IMR-90 (cell line): Measurements from ENCODE around the gene IL34. TPM values are rescaled to one million over a fixed set of nuclear protein-coding genes. Genes with fewer than 3 reads are reported as not detected.

ENCODE experiments used
- ATAC-seq: fragments of 200-7000 bp; cut with Tn5 transposase; 2 replicates; pipeline ENCODE4 v1.9.1; 2020; ENCODE audit warnings: low read depth, mild to moderate bottlenecking, moderate library complexity
- BruUV-seq: library from RNA; stranded (reverse); fragments of 400-500 nt; replicated peaks from 2 replicates; lab custom pipeline; 2021; lab: Mats Ljungman, UMichigan
- CTCF ChIA-PET: fragments of 300-600 bp; formaldehyde crosslinking; extraction: SDS; loops from one replicate; lab custom pipeline; 2021; ENCODE audit warnings: antibody characterized with exemption; lab: Yijun Ruan, JAX
- POLR2A ChIA-PET: fragments of 300-600 bp; sonication (Branson Sonifier 250); formaldehyde crosslinking; loops from one replicate; lab custom pipeline; 2022; ENCODE audit warnings: antibody characterized with exemption; ENCODE audit not compliant: unreplicated experiment; lab: Charles Lee
- DNase-seq: peaks from one replicate; pipeline ENCODE4 v3.0.0; 2013
- H2AFZ ChIP-seq: replicated peaks from 2 replicates; pipeline ENCODE3; 2013; ENCODE audit warnings: low read length, mild to moderate bottlenecking; ENCODE audit not compliant: poor library complexity
- H2AK5ac ChIP-seq: 2 replicates; pipeline ENCODE4 v1.6.1; 2013; ENCODE audit warnings: low read depth, low read length, inconsistent platforms
- H2AK9ac ChIP-seq: replicated peaks from 2 replicates; pipeline ENCODE3; 2013; ENCODE audit warnings: mild to moderate bottlenecking, low read depth, low read length, moderate library complexity; ENCODE audit not compliant: poor library complexity
- H2BK120ac ChIP-seq: 2 replicates; pipeline ENCODE4 v1.6.1; 2013; ENCODE audit warnings: low read depth, low read length, inconsistent platforms
- H2BK15ac ChIP-seq: 3 replicates; pipeline ENCODE4 v1.6.1; 2013; ENCODE audit warnings: low read depth, low read length, inconsistent platforms
- H2BK20ac ChIP-seq: 2 replicates; pipeline ENCODE4 v1.6.1; 2013; ENCODE audit warnings: low read depth, mild to moderate bottlenecking, inconsistent platforms, low read length, moderate library complexity
- H2BK5ac ChIP-seq: 2 replicates; pipeline ENCODE4 v1.6.1; 2013; ENCODE audit warnings: mild to moderate bottlenecking, low read depth, low read length, inconsistent platforms; ENCODE audit not compliant: poor library complexity, severe bottlenecking
- H3K14ac ChIP-seq: replicated peaks from 2 replicates; pipeline ENCODE4 v1.6.1; 2013; ENCODE audit warnings: low read depth, low read length, inconsistent platforms
- H3K18ac ChIP-seq: 2 replicates; pipeline ENCODE4 v1.6.1; 2013; ENCODE audit warnings: low read depth, low read length, control low read depth
- H3K23ac ChIP-seq: 2 replicates; pipeline ENCODE4 v1.6.1; 2013; ENCODE audit warnings: low read depth, low read length, inconsistent platforms
- H3K27ac ChIP-seq: 2 replicates; pipeline ENCODE4 v1.5.1; 2013; ENCODE audit warnings: mild to moderate bottlenecking, control low read depth, low read length; ENCODE audit not compliant: insufficient read depth
- H3K27me3 ChIP-seq: 2 replicates; pipeline ENCODE4 v1.6.1; 2013; ENCODE audit warnings: low read length; ENCODE audit not compliant: control insufficient read depth, insufficient read depth
- H3K36me3 ChIP-seq: 2 replicates; pipeline ENCODE4 v1.6.1; 2013; ENCODE audit warnings: low read length, mixed read lengths; ENCODE audit not compliant: control insufficient read depth, insufficient read depth
- H3K4ac ChIP-seq: 2 replicates; pipeline ENCODE4 v1.6.1; 2013; ENCODE audit warnings: low read depth, low read length, inconsistent platforms
- H3K4me1 ChIP-seq: 2 replicates; pipeline ENCODE4 v1.6.1; 2013; ENCODE audit warnings: low read length, mixed read lengths; ENCODE audit not compliant: control insufficient read depth, insufficient read depth
- H3K4me2 ChIP-seq: 2 replicates; pipeline ENCODE4 v1.6.1; 2013; ENCODE audit warnings: low read depth, mild to moderate bottlenecking, control low read depth, low read length, moderate library complexity
- H3K4me3 ChIP-seq: 2 replicates; pipeline ENCODE4 v1.5.1; 2013; ENCODE audit warnings: low read depth, mild to moderate bottlenecking, control low read depth, low read length, moderate library complexity; ENCODE audit not compliant: insufficient read depth
- H3K56ac ChIP-seq: 2 replicates; pipeline ENCODE4 v1.6.1; 2013; ENCODE audit warnings: low read length, inconsistent platforms; ENCODE audit not compliant: insufficient read depth; ENCODE audit errors: extremely low read depth
- H3K79me1 ChIP-seq, 2 experiments: 2 replicates each; pipeline ENCODE4 v1.6.1; 2013; ENCODE audit warnings: low read length in 2 of 2, inconsistent platforms in 1 of 2, low read depth in 1 of 2
- H3K9ac ChIP-seq: 2 replicates; pipeline ENCODE4 v1.6.1; 2013; ENCODE audit warnings: low read depth, low read length, control low read depth
- H3K9me1 ChIP-seq: 2 replicates; pipeline ENCODE4 v1.6.1; 2013; ENCODE audit warnings: low read length, inconsistent platforms; ENCODE audit not compliant: insufficient read depth
- H3K9me3 ChIP-seq: 2 replicates; pipeline ENCODE4 v1.6.1; 2013; ENCODE audit warnings: low read length; ENCODE audit not compliant: control insufficient read depth, insufficient read depth
- H4K20me1 ChIP-seq: 2 replicates; pipeline ENCODE4 v1.6.1; 2013; ENCODE audit warnings: low read length, inconsistent platforms; ENCODE audit not compliant: insufficient read depth
- H4K5ac ChIP-seq: 2 replicates; pipeline ENCODE4 v1.6.1; 2013; ENCODE audit warnings: mild to moderate bottlenecking, low read depth, low read length, control low read depth
- H4K8ac ChIP-seq, 2 experiments: 2 replicates each; pipeline ENCODE4 v1.6.1; 2013; ENCODE audit warnings: low read depth in 2 of 2, low read length in 2 of 2, control low read depth in 1 of 2, inconsistent platforms in 1 of 2
- H4K91ac ChIP-seq: 2 replicates; pipeline ENCODE4 v1.6.1; 2013; ENCODE audit warnings: low read depth, low read length, inconsistent platforms; ENCODE audit not compliant: insufficient read depth
- NFE2L2 ChIP-seq: fragments of 150-350 bp; IDR thresholded peaks from 2 replicates; pipeline ENCODE4 v1.6.1; 2016; ENCODE audit warnings: low read depth, mild to moderate bottlenecking, low read length
- POLR2A ChIP-seq: IDR thresholded peaks from 2 replicates; pipeline ENCODE4 v1.6.1; 2012; ENCODE audit warnings: mild to moderate bottlenecking, low read depth, low read length
- SMC3 ChIP-seq: fragments of 150-350 bp; IDR thresholded peaks from 2 replicates; pipeline ENCODE4 v1.6.1; 2016; ENCODE audit warnings: low read depth, mild to moderate bottlenecking, antibody characterized with exemption, low read length, moderate library complexity
- WGBS, 2 experiments: methylation state at CpG; one replicate each; pipeline versions ENCODE4 v1.1.5 to v1.1.7; 2013; ENCODE audit warnings: missing lambda C conversion rate in 2 of 2; ENCODE audit not compliant: insufficient read length in 1 of 2; ENCODE audit errors: extremely low coverage in 2 of 2; 5-methylcytosine and 5-hydroxymethylcytosine counted together
- dilution Hi-C: fragments of 300-500 bp; cut with HindIII; formaldehyde crosslinking; loops from one replicate; pipeline ENCODE4 v1.14.3; 2018; ENCODE audit warnings: low sequenced_read_pairs; ENCODE audit not compliant: unreplicated experiment
- in situ Hi-C: fragments of 300-500 bp; cut with MboI; formaldehyde crosslinking; loops from 3 replicates; pipeline ENCODE4 v1.14.3; 2019; ENCODE audit warnings: low sequenced_read_pairs, inconsistent platforms, mixed read lengths
- intact Hi-C: fragments of 100-400 bp; cut with micrococcal nuclease; formaldehyde crosslinking; loops from 2 replicates; pipeline ENCODE4 v1.10.0; 2022
- polyA plus RNA-seq, 3 experiments: library from polyadenylated mRNA; depleted of rRNA; stranded (reverse); fragments of >200 nt; gene quantifications; 2 replicates each; pipeline ENCODE4 v1.2.3, GENCODE V29; 2012; ENCODE audit warnings: low replicate concordance in 1 of 3
- total RNA-seq: library from RNA; depleted of rRNA; stranded (reverse); fragments of >200 nt; gene quantifications from 2 replicates; pipeline ENCODE4 v1.2.3, GENCODE V29; 2012

The IL34 gene
- total and polyA plus RNA-seq, 2 of the 4 experiments (the other 2 are of a cell fraction): 1.3 to 2.5 TPM

GRCh38 chr16:70685061-70685937 lies 38.9 kb downstream of the IL34 start:
- peak overlapping the region; percentile 78 for H3K56ac ChIP-seq
- H3K27me3 ChIP-seq: no peaks in the 10 kb centered on the region
- H2AK5ac ChIP-seq: peak overlapping the region; percentile 97
- H2BK20ac ChIP-seq: peak overlapping the region; percentile 61; the same call in 1 of the 2 replicates
- peak overlapping the region; percentile 85 for H2BK5ac ChIP-seq
- peak overlapping the region; percentile 93 for H3K9ac ChIP-seq
- H4K5ac ChIP-seq: 0 out of 2 replicates have a peak overlapping the region, but pooled peaks have one; percentile 1
- H2AFZ ChIP-seq: peak overlapping the region; percentile 83
- peaks cover 34% of the 10 kb centered on the region for H3K9me1 ChIP-seq
- peaks cover 60% of the 10 kb centered on the region for H3K4me1 ChIP-seq
- H3K79me1 ChIP-seq: peaks cover 3 to 68% of the 10 kb centered on the region in 2 experiments; a peak in 3 of 4 replicates
- POLR2A ChIA-PET: interaction anchor here (0.5 kb wide), 1 partner anchor 72 kb away, joined by 3 read pairs; no protein-coding TSS in a partner anchor
- no peaks in the 10 kb centered on the region for H3K9me3 ChIP-seq
- H3K36me3 ChIP-seq: peaks cover 18% of the 10 kb centered on the region
- intact Hi-C loops: loop anchor here (1.0 to 5.0 kb wide), 2 partner anchors 53 to 672 kb away; partner anchors contain the start of gene CALB2
- 1% methylated on average over 26 of the region's 90 CpGs; no CpG with 5 or more reads in 1 of the 2 experiments for WGBS, 2 experiments
- DNase-seq (no peak), ATAC-seq (peak; percentile 48)
- in situ Hi-C loops: loop anchor here (5.0 to 25.0 kb wide), 2 partner anchors 52 to 677 kb away; partner anchors contain the start of gene CALB2
- peak overlapping the region; percentile 93 for H3K14ac ChIP-seq
- peak overlapping the region; percentile 81 for H4K91ac ChIP-seq
- H3K27ac ChIP-seq: peak overlapping the region; percentile 92
- dilution Hi-C loops: no loop called here
- peak overlapping the region; percentile 98 for H2AK9ac ChIP-seq
- peak overlapping the region; percentile 66 to 77; a peak in 2 of 4 replicates for H4K8ac ChIP-seq
- H3K23ac ChIP-seq: peak overlapping the region; percentile 96
- H3K4me2 ChIP-seq: peak overlapping the region; percentile 78
- peak overlapping the region; percentile 89 for H3K4ac ChIP-seq
- peak overlapping the region; percentile 90 for H3K4me3 ChIP-seq
- H2BK120ac ChIP-seq: peak overlapping the region; percentile 82
- TF ChIP-seq POLR2A: peak; percentile 20; the same call in 1 of the 2 replicates
- no peak for TF ChIP-seq SMC3
- TF ChIP-seq NFE2L2: no peak
- BruUV-seq: no TSS peak
- H3K18ac ChIP-seq: peak overlapping the region; percentile 22; the same call in 1 of the 2 replicates
- CTCF ChIA-PET: no interaction called here
- 0 out of 3 replicates have a peak overlapping the region, but pooled peaks have one; percentile 54 for H2BK15ac ChIP-seq
- peaks cover 49% of the 10 kb centered on the region for H4K20me1 ChIP-seq
